HepG2 (cell line): ENCODE measurements around the gene MT1F. TPM values are rescaled to one million over a fixed set of nuclear protein-coding genes. Genes with fewer than 3 reads are reported as not detected.

Experiments used
- ATF7 ChIP-seq, 2 experiments: fragments of 450-650 bp in 1 of 2; sonication (generic) in 1 of 2; formaldehyde crosslinking in 1 of 2; IDR thresholded peaks; 2 replicates each; pipeline versions ENCODE4 v1.4.0 to v1.6.1; 2016 to 2020; ENCODE audit warnings: antibody characterized with exemption in 1 of 2, mild to moderate bottlenecking in 1 of 2, missing genetic modification reagents in 1 of 2
- ATF7-NPFF ChIP-seq: sonication (generic); formaldehyde crosslinking; IDR thresholded peaks from 2 replicates; pipeline ENCODE4 v1.8.1; 2023; ENCODE audit warnings: mild to moderate bottlenecking, low read depth, missing genetic modification reagents, moderate library complexity
- FLYWCH1 ChIP-seq: sonication (generic); formaldehyde crosslinking; IDR thresholded peaks from 2 replicates; pipeline ENCODE4 v1.8.1; 2023; ENCODE audit warnings: mild to moderate bottlenecking, missing genetic modification reagents
- KDM5A ChIP-seq: fragments of 200-600 bp; sonication (generic); IDR thresholded peaks from 2 replicates; pipeline ENCODE4 v1.7.0; 2018; ENCODE audit warnings: antibody characterized with exemption, mild to moderate bottlenecking, low read length, borderline replicate concordance
- NFE2 ChIP-seq: sonication (generic); formaldehyde crosslinking; IDR thresholded peaks from 2 replicates; pipeline ENCODE4 v1.4.0; 2020; ENCODE audit warnings: missing genetic modification reagents
- NPAS2 ChIP-seq: sonication (generic); formaldehyde crosslinking; IDR thresholded peaks from 2 replicates; pipeline ENCODE4 v1.8.0; 2022; ENCODE audit warnings: mild to moderate bottlenecking, missing genetic modification reagents, borderline replicate concordance
- SMAD9 ChIP-seq: sonication (generic); formaldehyde crosslinking; IDR thresholded peaks from 2 replicates; pipeline ENCODE4 v1.5.1; 2020; ENCODE audit warnings: mild to moderate bottlenecking, missing genetic modification reagents
- ZBTB38 ChIP-seq: sonication (generic); formaldehyde crosslinking; IDR thresholded peaks from 2 replicates; pipeline ENCODE4 v1.5.1; 2020; ENCODE audit warnings: mild to moderate bottlenecking, missing genetic modification reagents
- ZFP1 ChIP-seq: IDR thresholded peaks from 2 replicates; pipeline ENCODE4 v1.6.1; 2016
- ZFP90 ChIP-seq: sonication (generic); formaldehyde crosslinking; IDR thresholded peaks from 2 replicates; pipeline ENCODE4 v1.8.0; 2022; ENCODE audit warnings: missing genetic modification reagents, mild to moderate bottlenecking, inconsistent platforms, borderline replicate concordance
- ZKSCAN8 ChIP-seq: IDR thresholded peaks from 2 replicates; pipeline ENCODE4 v1.6.1; 2016; ENCODE audit warnings: borderline replicate concordance, missing genetic modification reagents, missing compliant biosample characterization
- ZNF383 ChIP-seq: sonication (generic); formaldehyde crosslinking; IDR thresholded peaks from 2 replicates; pipeline ENCODE4 v1.4.0; 2020; ENCODE audit warnings: missing genetic modification reagents, mild to moderate bottlenecking, borderline replicate concordance
- ZNF768 ChIP-seq: sonication (generic); formaldehyde crosslinking; IDR thresholded peaks from 2 replicates; pipeline ENCODE4 v1.4.0; 2020; ENCODE audit warnings: missing genetic modification reagents
- polyA plus RNA-seq, 8 experiments: library from polyadenylated mRNA; depleted of rRNA in 3 of 8; stranded (reverse) in 7 of 8; unstranded in 1 of 8; fragments of >200 nt; fragmentation: Illumina TruSeq in 4 of 8; extraction: Trizol in 4 of 8; gene quantifications; 2 replicates each; pipeline versions ENCODE4 v1.2.1 to v1.2.3, GENCODE V29; 2011 to 2016; ENCODE audit warnings: low read depth in 4 of 8, missing spikeins in 1 of 8, mixed read lengths in 1 of 8; ENCODE audit not compliant: insufficient read depth in 1 of 8
- total RNA-seq, 5 experiments: library from RNA; depleted of rRNA; stranded (reverse); fragments of >200 nt; fragmentation: Illumina TruSeq; extraction: Trizol; gene quantifications; 2 replicates each; pipeline ENCODE4 v1.2.3, GENCODE V29; 2016; ENCODE audit warnings: low read depth in 1 of 5
- TF ChIP-seq, protein P1 (sequence below): sonication (generic); formaldehyde crosslinking; IDR thresholded peaks from 2 replicates; pipeline ENCODE4 v1.5.0; 2020; ENCODE audit warnings: missing genetic modification reagents, mild to moderate bottlenecking, borderline replicate concordance
- TF ChIP-seq, protein P2 (sequence below), 2 experiments: sonication (generic) in 1 of 2; formaldehyde crosslinking in 1 of 2; IDR thresholded peaks; 2 replicates each; pipeline versions ENCODE4 v1.5.1 to v1.6.1; 2011 to 2020; ENCODE audit warnings: borderline replicate concordance in 1 of 2, low read depth in 1 of 2, low read length in 1 of 2, mild to moderate bottlenecking in 1 of 2, missing genetic modification reagents in 1 of 2, moderate library complexity in 1 of 2
- TF ChIP-seq, protein P3 (sequence below): sonication (generic); formaldehyde crosslinking; IDR thresholded peaks from 2 replicates; pipeline ENCODE4 v1.5.0; 2020; ENCODE audit warnings: mild to moderate bottlenecking, missing genetic modification reagents, moderate library complexity
- TF ChIP-seq, protein P4 (sequence below): IDR thresholded peaks from 2 replicates; pipeline ENCODE4 v1.6.1; 2012; ENCODE audit warnings: inconsistent platforms
- TF ChIP-seq, protein P5 (sequence below): conservative IDR thresholded peaks from 2 replicates; pipeline ENCODE4 v1.6.1; 2018; ENCODE audit warnings: missing genetic modification reagents
- TF ChIP-seq, protein P6 (sequence below): sonication (generic); formaldehyde crosslinking; IDR thresholded peaks from 2 replicates; pipeline ENCODE4 v1.9.0; 2022; ENCODE audit warnings: low read depth, missing genetic modification reagents

MT1F gene
- total and polyA plus RNA-seq, 2 of the 13 experiments (the other 11 are each of a cell fraction or from before 2014, with no cell fraction given): 1.9 to 169 TPM

DNA sequence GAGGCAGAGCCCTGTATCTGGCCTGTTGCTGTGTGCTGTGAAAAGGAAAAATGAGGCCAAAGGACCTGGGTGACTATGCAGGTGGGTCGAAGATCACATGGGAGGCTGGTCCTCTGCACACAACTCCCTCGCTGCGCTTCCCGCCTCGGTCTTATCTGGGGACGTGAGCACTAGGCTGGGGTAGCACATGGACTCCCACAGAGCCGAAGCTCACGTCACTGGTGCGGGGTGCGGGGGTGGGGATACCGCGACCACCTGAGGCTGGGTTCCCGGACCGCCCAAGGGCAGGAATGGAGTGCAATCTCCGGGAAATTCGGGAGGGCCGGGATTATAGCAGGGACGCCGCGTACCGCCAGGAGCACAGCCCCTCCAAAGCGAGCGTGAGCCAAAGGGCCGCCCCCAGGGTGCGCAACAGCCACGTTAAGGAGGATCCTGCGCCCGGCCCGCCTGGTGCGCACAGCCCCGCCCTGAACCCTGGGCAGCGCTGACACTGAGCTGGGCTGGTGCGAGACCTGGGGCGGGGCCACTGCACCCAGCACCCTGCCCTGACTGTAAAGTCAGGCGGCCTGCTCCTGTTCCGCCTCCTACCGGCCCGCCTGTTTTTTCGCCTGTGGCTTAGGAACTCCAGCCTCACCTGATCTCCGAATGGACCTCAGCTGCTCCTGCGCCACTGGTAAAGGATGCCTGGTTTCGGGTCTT is 14.5 kb upstream of the MT1F start (continued):
- TF ChIP-seq, protein P1, sequence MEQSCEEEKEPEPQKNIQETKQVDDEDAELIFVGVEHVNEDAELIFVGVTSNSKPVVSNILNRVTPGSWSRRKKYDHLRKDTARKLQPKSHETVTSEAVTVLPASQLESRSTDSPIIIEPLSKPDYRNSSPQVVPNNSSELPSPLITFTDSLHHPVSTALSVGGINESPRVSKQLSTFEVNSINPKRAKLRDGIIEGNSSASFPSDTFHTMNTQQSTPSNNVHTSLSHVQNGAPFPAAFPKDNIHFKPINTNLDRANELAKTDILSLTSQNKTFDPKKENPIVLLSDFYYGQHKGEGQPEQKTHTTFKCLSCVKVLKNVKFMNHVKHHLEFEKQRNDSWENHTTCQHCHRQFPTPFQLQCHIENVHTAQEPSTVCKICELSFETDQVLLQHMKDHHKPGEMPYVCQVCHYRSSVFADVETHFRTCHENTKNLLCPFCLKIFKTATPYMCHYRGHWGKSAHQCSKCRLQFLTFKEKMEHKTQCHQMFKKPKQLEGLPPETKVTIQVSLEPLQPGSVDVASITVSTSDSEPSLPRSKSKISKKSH: no peak; the same call in 1 of the 2 replicates
- peak; percentile 56 for TF ChIP-seq ATF7-NPFF (CRISPR knock-in tag)
- TF ChIP-seq, protein P2, sequence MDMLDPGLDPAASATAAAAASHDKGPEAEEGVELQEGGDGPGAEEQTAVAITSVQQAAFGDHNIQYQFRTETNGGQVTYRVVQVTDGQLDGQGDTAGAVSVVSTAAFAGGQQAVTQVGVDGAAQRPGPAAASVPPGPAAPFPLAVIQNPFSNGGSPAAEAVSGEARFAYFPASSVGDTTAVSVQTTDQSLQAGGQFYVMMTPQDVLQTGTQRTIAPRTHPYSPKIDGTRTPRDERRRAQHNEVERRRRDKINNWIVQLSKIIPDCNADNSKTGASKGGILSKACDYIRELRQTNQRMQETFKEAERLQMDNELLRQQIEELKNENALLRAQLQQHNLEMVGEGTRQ (IDR thresholded peaks at IDR 0.05; ENCODE audit: low read depth, low read length): no peak
- TF ChIP-seq, protein P2 (CRISPR knock-in tag; IDR thresholded peaks at IDR 0.05; ENCODE audit: borderline replicate concordance): no peak
- TF ChIP-seq NFE2 (CRISPR knock-in tag): no peak
- TF ChIP-seq ZFP1 (CRISPR knock-in tag): no peak
- TF ChIP-seq FLYWCH1 (CRISPR knock-in tag): 0 out of 2 replicates have a peak, but pooled peaks have one; percentile 34
- peak; percentile 67; the same call in 1 of the 2 replicates for TF ChIP-seq ZNF768 (CRISPR knock-in tag)
- TF ChIP-seq ZFP90: no peak
- no peak for TF ChIP-seq ATF7 (IDR thresholded peaks at IDR 0.05)
- TF ChIP-seq ATF7 (CRISPR knock-in tag; IDR thresholded peaks at IDR 0.05): peak; percentile 57; the same call in 1 of the 2 replicates
- TF ChIP-seq, protein P3, sequence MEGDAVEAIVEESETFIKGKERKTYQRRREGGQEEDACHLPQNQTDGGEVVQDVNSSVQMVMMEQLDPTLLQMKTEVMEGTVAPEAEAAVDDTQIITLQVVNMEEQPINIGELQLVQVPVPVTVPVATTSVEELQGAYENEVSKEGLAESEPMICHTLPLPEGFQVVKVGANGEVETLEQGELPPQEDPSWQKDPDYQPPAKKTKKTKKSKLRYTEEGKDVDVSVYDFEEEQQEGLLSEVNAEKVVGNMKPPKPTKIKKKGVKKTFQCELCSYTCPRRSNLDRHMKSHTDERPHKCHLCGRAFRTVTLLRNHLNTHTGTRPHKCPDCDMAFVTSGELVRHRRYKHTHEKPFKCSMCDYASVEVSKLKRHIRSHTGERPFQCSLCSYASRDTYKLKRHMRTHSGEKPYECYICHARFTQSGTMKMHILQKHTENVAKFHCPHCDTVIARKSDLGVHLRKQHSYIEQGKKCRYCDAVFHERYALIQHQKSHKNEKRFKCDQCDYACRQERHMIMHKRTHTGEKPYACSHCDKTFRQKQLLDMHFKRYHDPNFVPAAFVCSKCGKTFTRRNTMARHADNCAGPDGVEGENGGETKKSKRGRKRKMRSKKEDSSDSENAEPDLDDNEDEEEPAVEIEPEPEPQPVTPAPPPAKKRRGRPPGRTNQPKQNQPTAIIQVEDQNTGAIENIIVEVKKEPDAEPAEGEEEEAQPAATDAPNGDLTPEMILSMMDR (CRISPR knock-in tag): peak; percentile 59
- TF ChIP-seq ZNF383 (CRISPR knock-in tag): no peak
- TF ChIP-seq SMAD9 (CRISPR knock-in tag): 0 out of 2 replicates have a peak, but pooled peaks have one; percentile 37
- TF ChIP-seq ZBTB38 (CRISPR knock-in tag): peak; percentile 73
- TF ChIP-seq NPAS2 (CRISPR knock-in tag): no peak
- TF ChIP-seq KDM5A: no peak
- TF ChIP-seq, protein P4, sequence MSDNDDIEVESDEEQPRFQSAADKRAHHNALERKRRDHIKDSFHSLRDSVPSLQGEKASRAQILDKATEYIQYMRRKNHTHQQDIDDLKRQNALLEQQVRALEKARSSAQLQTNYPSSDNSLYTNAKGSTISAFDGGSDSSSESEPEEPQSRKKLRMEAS: peak; percentile 69; the same call in 1 of the 2 replicates
- 0 out of 2 replicates have a peak, but pooled peaks have one; percentile 14 for TF ChIP-seq ZKSCAN8
- TF ChIP-seq, protein P5, sequence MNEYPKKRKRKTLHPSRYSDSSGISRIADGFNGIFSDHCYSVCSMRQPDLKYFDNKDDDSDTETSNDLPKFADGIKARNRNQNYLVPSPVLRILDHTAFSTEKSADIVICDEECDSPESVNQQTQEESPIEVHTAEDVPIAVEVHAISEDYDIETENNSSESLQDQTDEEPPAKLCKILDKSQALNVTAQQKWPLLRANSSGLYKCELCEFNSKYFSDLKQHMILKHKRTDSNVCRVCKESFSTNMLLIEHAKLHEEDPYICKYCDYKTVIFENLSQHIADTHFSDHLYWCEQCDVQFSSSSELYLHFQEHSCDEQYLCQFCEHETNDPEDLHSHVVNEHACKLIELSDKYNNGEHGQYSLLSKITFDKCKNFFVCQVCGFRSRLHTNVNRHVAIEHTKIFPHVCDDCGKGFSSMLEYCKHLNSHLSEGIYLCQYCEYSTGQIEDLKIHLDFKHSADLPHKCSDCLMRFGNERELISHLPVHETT (CRISPR knock-in tag): no peak
- TF ChIP-seq, protein P6, sequence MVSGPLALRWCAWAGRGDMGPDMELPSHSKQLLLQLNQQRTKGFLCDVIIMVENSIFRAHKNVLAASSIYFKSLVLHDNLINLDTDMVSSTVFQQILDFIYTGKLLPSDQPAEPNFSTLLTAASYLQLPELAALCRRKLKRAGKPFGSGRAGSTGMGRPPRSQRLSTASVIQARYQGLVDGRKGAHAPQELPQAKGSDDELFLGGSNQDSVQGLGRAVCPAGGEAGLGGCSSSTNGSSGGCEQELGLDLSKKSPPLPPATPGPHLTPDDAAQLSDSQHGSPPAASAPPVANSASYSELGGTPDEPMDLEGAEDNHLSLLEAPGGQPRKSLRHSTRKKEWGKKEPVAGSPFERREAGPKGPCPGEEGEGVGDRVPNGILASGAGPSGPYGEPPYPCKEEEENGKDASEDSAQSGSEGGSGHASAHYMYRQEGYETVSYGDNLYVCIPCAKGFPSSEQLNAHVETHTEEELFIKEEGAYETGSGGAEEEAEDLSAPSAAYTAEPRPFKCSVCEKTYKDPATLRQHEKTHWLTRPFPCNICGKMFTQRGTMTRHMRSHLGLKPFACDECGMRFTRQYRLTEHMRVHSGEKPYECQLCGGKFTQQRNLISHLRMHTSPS (CRISPR knock-in tag): 0 out of 2 replicates have a peak, but pooled peaks have one; percentile 52
